ENCODE data around the gene FRMD4A.

The FRMD4A gene

GRCh38 chr10:14340051-14340744 lies 9.5 kb upstream of the FRMD4A start:
- FAIRE-seq, result no peak

- no peak for FAIRE-seq
Measured at GRCh38 chr10:14336736-14337135, 6.0 kb upstream of the FRMD4A start.

- no peak for FAIRE-seq
Measured at GRCh38 chr10:14334771-14335170, 4.0 kb upstream of the FRMD4A start.

GRCh38 chr10:14333606-14334005 lies 2.9 kb upstream of the FRMD4A start:
- no peak for FAIRE-seq

- FAIRE-seq, result no peak
Measured at GRCh38 chr10:14332903-14333302, 2.2 kb upstream of the FRMD4A start.

- no peak for FAIRE-seq
Measured at GRCh38 chr10:14329746-14330173, 964 bp downstream of the FRMD4A start.

GRCh38 chr10:14328881-14329672 lies 1.6 kb downstream of the FRMD4A start:
- FAIRE-seq, result no peak

GRCh38 chr10:14327527-14327926 lies 3.2 kb downstream of the FRMD4A start:
- FAIRE-seq, result no peak

GRCh38 chr10:14326581-14326980 lies 4.1 kb downstream of the FRMD4A start:
- no peak for FAIRE-seq

- FAIRE-seq, result peak; percentile 80
Measured at GRCh38 chr10:14325325-14325955, 5.3 kb downstream of the FRMD4A start.

- FAIRE-seq, result no peak
Measured at GRCh38 chr10:14322526-14323188, 8.1 kb downstream of the FRMD4A start.

GRCh38 chr10:14318007-14318406 lies 12.7 kb downstream of the FRMD4A start:
- FAIRE-seq, result no peak

- FAIRE-seq, result no peak
Measured at GRCh38 chr10:14312014-14312413, 18.7 kb downstream of the FRMD4A start.

GRCh38 chr10:14311206-14311957 lies 19.3 kb downstream of the FRMD4A start:
- FAIRE-seq, result no peak

GRCh38 chr10:14309593-14309992 lies 21.1 kb downstream of the FRMD4A start:
- FAIRE-seq, result no peak

GRCh38 chr10:14306190-14306589 lies 24.5 kb downstream of the FRMD4A start:
- FAIRE-seq, result no peak

- FAIRE-seq, result no peak
Measured at GRCh38 chr10:14304046-14304445, 26.7 kb downstream of the FRMD4A start.

GRCh38 chr10:14302035-14302434 lies 28.7 kb downstream of the FRMD4A start:
- peak; percentile 95 for FAIRE-seq

- FAIRE-seq, result no peak
Measured at GRCh38 chr10:14299556-14299955, 31.2 kb downstream of the FRMD4A start.

- no peak for FAIRE-seq
Measured at GRCh38 chr10:14296065-14296709, 34.5 kb downstream of the FRMD4A start.

- no peak for FAIRE-seq
Measured at GRCh38 chr10:14294347-14295059, 36.2 kb downstream of the FRMD4A start.
